Measurements from ENCODE around the gene ETV2.

GRCh38 chr19:35639321-35639639 lies 2.3 kb upstream of the ETV2 start:
- TF ChIP-seq POU6F1 (CRISPR knock-in tag; IDR thresholded peaks at IDR 0.05; ENCODE audit: borderline replicate concordance, low read depth) (no peak), SNAI2 (CRISPR knock-in tag; IDR thresholded peaks at IDR 0.05) (no peak), BACH2 (CRISPR knock-in tag; IDR thresholded peaks at IDR 0.05; ENCODE audit: borderline replicate concordance) (no peak), ZNF8 (CRISPR knock-in tag; IDR thresholded peaks at IDR 0.05) (no peak), PATZ1 (CRISPR knock-in tag; IDR thresholded peaks at IDR 0.05; ENCODE audit: borderline replicate concordance) (no peak), CREB5 (CRISPR knock-in tag; IDR thresholded peaks at IDR 0.05; ENCODE audit: low read depth) (no peak), OSR1 (CRISPR knock-in tag; IDR thresholded peaks at IDR 0.05) (no peak), ZC3H10 (CRISPR knock-in tag; IDR thresholded peaks at IDR 0.05) (no peak), ZFP30 (CRISPR knock-in tag; IDR thresholded peaks at IDR 0.05) (no peak), TSHZ2 (CRISPR knock-in tag; IDR thresholded peaks at IDR 0.05) (no peak), ARNTL (CRISPR knock-in tag; IDR thresholded peaks at IDR 0.05; ENCODE audit: borderline replicate concordance, low read depth) (no peak), TOX (CRISPR knock-in tag; IDR thresholded peaks at IDR 0.05; ENCODE audit: borderline replicate concordance) (no peak), CSDC2 (CRISPR knock-in tag; IDR thresholded peaks at IDR 0.05) (no peak), ZFP3 (CRISPR knock-in tag; IDR thresholded peaks at IDR 0.05) (no peak)
